Naive thymus-derived CD8-positive, alpha-beta T cell (primary cell): ENCODE results near the gene RNF224. TPM values are rescaled to one million over a fixed set of nuclear protein-coding genes. Genes with fewer than 3 reads are reported as not detected.

Experiments
- ATAC-seq, 2 donors: fragments of 150-1000 bp; cut with Tn5 transposase in 1 of 2; sonication (Bioruptor Pico), chemical (Tn5 transposase) in 1 of 2; 1 replicate in 1 of 2; 2 replicates in 1 of 2; pipeline ENCODE4 v1.10.0; 2021; ENCODE audit warnings: mild to moderate bottlenecking in 2 of 2, moderate library complexity in 2 of 2
- POLR2A ChIA-PET: fragments of 350-600 bp; sonication (Branson Sonifier 250); formaldehyde crosslinking; loops from one replicate; lab custom pipeline; 2021; ENCODE audit warnings: antibody characterized with exemption; lab: Charles Lee
- DNase-seq, 10 donors: peaks; one replicate each; pipeline versions ENCODE4 v3.0.0 to v3.0.0-alpha.2; 2020 to 2022
- H3K27ac Mint-ChIP-seq, 10 donors: one replicate each; pipeline ENCODE4 v1.8.0; 2020 to 2022; ENCODE audit warnings: mild to moderate bottlenecking in 10 of 10, mixed read lengths in 10 of 10, moderate library complexity in 4 of 10, inconsistent platforms in 1 of 10
- H3K27me3 Mint-ChIP-seq, 5 donors: one replicate each; pipeline ENCODE4 v1.8.0; 2021 to 2022; ENCODE audit warnings: mixed read lengths in 5 of 5
- H3K36me3 Mint-ChIP-seq, 3 donors: one replicate each; pipeline ENCODE4 v1.8.0; 2020 to 2022; ENCODE audit warnings: mixed read lengths in 3 of 3, mild to moderate bottlenecking in 2 of 3, inconsistent platforms in 1 of 3
- H3K4me1 Mint-ChIP-seq, 4 donors: one replicate each; pipeline ENCODE4 v1.8.0; 2021 to 2022; ENCODE audit warnings: mixed read lengths in 4 of 4
- H3K4me3 Mint-ChIP-seq, 10 donors: one replicate each; pipeline ENCODE4 v1.8.0; 2020 to 2022; ENCODE audit warnings: mild to moderate bottlenecking in 10 of 10, mixed read lengths in 10 of 10, moderate library complexity in 6 of 10, inconsistent platforms in 1 of 10
- H3K9me3 Mint-ChIP-seq, 9 donors: one replicate each; pipeline ENCODE4 v1.8.0; 2020 to 2022; ENCODE audit warnings: mixed read lengths in 9 of 9, mild to moderate bottlenecking in 3 of 9, inconsistent platforms in 1 of 9, moderate library complexity in 1 of 9
- polyA plus RNA-seq, 3 donors: library from polyadenylated mRNA; unstranded; fragments of 300-500 nt; fragmentation: Illumina TruSeq; gene quantifications; one replicate each; pipeline ENCODE4 v1.2.3, GENCODE V29; 2021
- total RNA-seq, 8 experiments: library from RNA in 2 of 8; stranded (reverse) in 2 of 8; gene quantifications; one replicate each; pipeline ENCODE4 v1.2.3 and lab custom pipeline; 2021 to 2026

The RNF224 gene
- total and polyA plus RNA-seq, 5 experiments from 2014 or later, result 0.21 TPM; not detected in 4

GRCh38 chr9:137275203-137275587, 47.9 kb downstream of the RNF224 start:
- H3K36me3 Mint-ChIP-seq, result peaks cover 0 to 17% (median 0%) of the 10 kb centered on the region in 3 donors
- H3K27ac Mint-ChIP-seq, result peak overlapping the region in 1 of 10 donors; percentile 37
- no peaks in the 10 kb centered on the region for H3K9me3 Mint-ChIP-seq
- peak overlapping the region in 3 of 10 donors; percentile 10 to 39 (median 18) for H3K4me3 Mint-ChIP-seq
- POLR2A ChIA-PET, result no interaction called here
- H3K27me3 Mint-ChIP-seq, result peaks cover 0 to 35% (median 14%) of the 10 kb centered on the region in 5 donors
- ATAC-seq (no peak), DNase-seq (no peak)
- peaks cover 18 to 34% (median 32%) of the 10 kb centered on the region in 4 donors for H3K4me1 Mint-ChIP-seq

GRCh38 chr9:137275588-137276472, 48.5 kb downstream of the RNF224 start:
- H3K4me1 Mint-ChIP-seq, result peaks cover 18 to 34% (median 31%) of the 10 kb centered on the region in 4 donors
- peak overlapping the region in 3 of 10 donors; percentile 7 to 39 (median 24) for H3K4me3 Mint-ChIP-seq
- ATAC-seq, result no peak
- H3K27me3 Mint-ChIP-seq, result peaks cover 0 to 35% (median 14%) of the 10 kb centered on the region in 5 donors
- no peaks in the 10 kb centered on the region for H3K9me3 Mint-ChIP-seq
- H3K36me3 Mint-ChIP-seq, result peaks cover 0 to 15% (median 0%) of the 10 kb centered on the region in 3 donors
- POLR2A ChIA-PET, result interaction anchor here (2.5 kb wide), 1 partner anchor 34 kb away, joined by 14 read pairs; the partner anchor contains the start of gene TUBB4B
- peak overlapping the region in 3 of 10 donors; percentile 37 to 60 (median 45) for H3K27ac Mint-ChIP-seq
- peak in 1 of 10 donors; percentile 62 for DNase-seq

GRCh38 chr9:137276473-137277328, 49.4 kb downstream of the RNF224 start:
- Mint-ChIP-seq H3K27ac (peak overlapping the region in 3 of 10 donors; percentile 14 to 76 (median 49)), H3K36me3 (peaks cover 0 to 12% (median 0%) of the 10 kb centered on the region in 3 donors), H3K9me3 (no peaks in the 10 kb centered on the region), H3K4me3 (peak overlapping the region in 9 of 10 donors; percentile 36 to 77 (median 55)), H3K27me3 (peaks cover 0 to 35% (median 14%) of the 10 kb centered on the region in 5 donors), H3K4me1 (peaks cover 14 to 27% (median 23%) of the 10 kb centered on the region in 4 donors)
- ATAC-seq (no peak), DNase-seq (no peak)
- POLR2A ChIA-PET, result interaction anchor here (1.3 to 2.5 kb wide), 2 partner anchors 23 to 35 kb away, joined by 3 to 14 read pairs; partner anchors contain the start of gene TUBB4B

GRCh38 chr9:137277329-137278041, 50.2 kb downstream of the RNF224 start, which contains the start of gene TOR4A:
TOR4A (plus strand) TSS chr9:137277726; CDS start chr9:137278690, 964 bp downstream.
- peaks cover 0 to 12% (median 0%) of the 10 kb centered on the region in 3 donors for H3K36me3 Mint-ChIP-seq
- H3K4me1 Mint-ChIP-seq, result peaks cover 14 to 27% (median 20%) of the 10 kb centered on the region in 4 donors
- H3K4me3 Mint-ChIP-seq, result peak within 1 kb of the TSS in 9 of 10 donors; percentile 36 to 78 (median 62)
- POLR2A ChIA-PET, result interaction anchor here (1.3 to 2.5 kb wide), 2 partner anchors 23 to 36 kb away, joined by 3 to 14 read pairs; partner anchors contain the start of gene TUBB4B
- H3K9me3 Mint-ChIP-seq, result no peaks in the 10 kb centered on the region
- peak in 1 of 10 donors; percentile 32 for DNase-seq
- peak; percentile 60 for ATAC-seq
- peaks cover under 1 to 40% (median 14%) of the 10 kb centered on the region in 5 donors for H3K27me3 Mint-ChIP-seq
- H3K27ac Mint-ChIP-seq, result peak within 1 kb of the TSS in 3 of 10 donors; percentile 14 to 76 (median 49)

GRCh38 chr9:137278061-137278701, 50.9 kb downstream of the RNF224 start:
- no peaks in the 10 kb centered on the region for H3K9me3 Mint-ChIP-seq
- no peak for DNase-seq
- no peak overlapping the region for H3K27ac Mint-ChIP-seq
- peak overlapping the region in 6 of 10 donors; percentile 30 to 78 (median 67) for H3K4me3 Mint-ChIP-seq
- POLR2A ChIA-PET, result interaction anchor here (1.3 to 2.5 kb wide), 2 partner anchors 24 to 37 kb away, joined by 3 to 14 read pairs; partner anchors contain the start of gene TUBB4B
- peaks cover 14 to 32% (median 20%) of the 10 kb centered on the region in 4 donors for H3K4me1 Mint-ChIP-seq
- peaks cover 1 to 45% (median 14%) of the 10 kb centered on the region in 5 donors for H3K27me3 Mint-ChIP-seq
- H3K36me3 Mint-ChIP-seq, result peaks cover 0 to 12% (median 0%) of the 10 kb centered on the region in 3 donors
- peak; percentile 20 to 38 for ATAC-seq

Other genes starting within 250 kb of the RNF224 start
Only the 30 nearest of the 32 such genes appear.
- 100 to 1,000 TPM; 129 to 137 TPM for gene PAXX, start 235.1 kb upstream of the RNF224 start, total RNA-seq
- 100 to 1,000 TPM; 104 to 119 (median 112) TPM for gene PAXX, start 235.1 kb upstream of the RNF224 start, polyA plus RNA-seq
- 10 to 100 TPM; 11.1 to 13.5 TPM for gene CLIC3, start 230.9 kb upstream of the RNF224 start, total RNA-seq
- 10 to 100 TPM in 2 of 3 donors, 1 to 10 TPM in 1; 7.0 to 30.2 (median 16.9) TPM for gene CLIC3, start 230.9 kb upstream of the RNF224 start, polyA plus RNA-seq
- gene ABCA2, start 199.3 kb upstream of the RNF224 start, total RNA-seq, result 10 to 100 TPM; 37.0 to 41.5 TPM
- 1 to 10 TPM; 3.9 to 9.4 (median 4.7) TPM for gene ABCA2, start 199.3 kb upstream of the RNF224 start, polyA plus RNA-seq
- under 1 TPM in 1 of 2 experiments, not detected in 1; 0.13 TPM for gene FUT7, start 195.4 kb upstream of the RNF224 start, total RNA-seq
- 1 to 10 TPM; 1.2 to 1.6 (median 1.6) TPM for gene FUT7, start 195.4 kb upstream of the RNF224 start, polyA plus RNA-seq
- 1 to 10 TPM; 2.8 to 4.3 TPM for gene NPDC1, start 181.3 kb upstream of the RNF224 start, total RNA-seq
- 1 to 10 TPM; 2.1 to 9.3 (median 4.2) TPM for gene NPDC1, start 181.3 kb upstream of the RNF224 start, polyA plus RNA-seq
- not detected for gene ENTPD2, start 173.4 kb upstream of the RNF224 start, total RNA-seq
- not detected for gene ENTPD2, start 173.4 kb upstream of the RNF224 start, polyA plus RNA-seq
- under 1 TPM; 0.27 to 0.44 TPM for gene SAPCD2, start 156.9 kb upstream of the RNF224 start, total RNA-seq
- under 1 TPM in 2 of 3 donors, not detected in 1; 0.23 to 0.27 TPM for gene SAPCD2, start 156.9 kb upstream of the RNF224 start, polyA plus RNA-seq
- gene UAP1L1, start 150.0 kb upstream of the RNF224 start, total RNA-seq, result 10 to 100 TPM; 25.2 to 28.7 TPM
- 1 to 10 TPM; 2.3 to 7.8 (median 2.8) TPM for gene UAP1L1, start 150.0 kb upstream of the RNF224 start, polyA plus RNA-seq
- gene MAN1B1, start 140.5 kb upstream of the RNF224 start, total RNA-seq, result 10 to 100 TPM; 66.9 to 73.2 TPM
- gene MAN1B1, start 140.5 kb upstream of the RNF224 start, polyA plus RNA-seq, result 10 to 100 TPM; 30.6 to 46.6 (median 38.3) TPM
- gene DPP7, start 112.8 kb upstream of the RNF224 start, total RNA-seq, result 100 to 1,000 TPM; 278 to 298 TPM
- gene DPP7, start 112.8 kb upstream of the RNF224 start, polyA plus RNA-seq, result 100 to 1,000 TPM in 2 of 3 donors, 10 to 100 TPM in 1; 98.7 to 126 (median 121) TPM
- not detected for gene GRIN1, start 88.3 kb upstream of the RNF224 start, total RNA-seq
- not detected for gene GRIN1, start 88.3 kb upstream of the RNF224 start, polyA plus RNA-seq
- not detected for gene LRRC26, start 57.5 kb upstream of the RNF224 start, total RNA-seq
- gene LRRC26, start 57.5 kb upstream of the RNF224 start, polyA plus RNA-seq, result not detected
- not detected for gene TMEM210, start 55.4 kb upstream of the RNF224 start, total RNA-seq
- not detected for gene TMEM210, start 55.4 kb upstream of the RNF224 start, polyA plus RNA-seq
- gene ANAPC2, start 38.9 kb upstream of the RNF224 start, total RNA-seq, result 100 to 1,000 TPM; 143 to 146 TPM
- gene ANAPC2, start 38.9 kb upstream of the RNF224 start, polyA plus RNA-seq, result 1 to 10 TPM; 3.4 to 5.9 (median 4.3) TPM
- gene SSNA1, start 38.8 kb upstream of the RNF224 start, total RNA-seq, result 10 to 100 TPM; 39.2 to 43.4 TPM
- gene SSNA1, start 38.8 kb upstream of the RNF224 start, polyA plus RNA-seq, result 100 to 1,000 TPM in 2 of 3 donors, 10 to 100 TPM in 1; 97.8 to 123 (median 119) TPM
- 10 to 100 TPM; 10.1 TPM for gene TPRN, start 26.8 kb upstream of the RNF224 start, total RNA-seq
- gene TPRN, start 26.8 kb upstream of the RNF224 start, polyA plus RNA-seq, result under 1 TPM; 0.15 to 0.42 (median 0.39) TPM
- gene TMEM203, start 21.9 kb upstream of the RNF224 start, total RNA-seq, result 10 to 100 TPM; 42.7 to 43.0 TPM
- 100 to 1,000 TPM; 128 to 163 (median 155) TPM for gene TMEM203, start 21.9 kb upstream of the RNF224 start, polyA plus RNA-seq
- 10 to 100 TPM; 35.0 to 39.8 TPM for gene NDOR1, start 21.8 kb upstream of the RNF224 start, total RNA-seq
- 1 to 10 TPM; 2.4 to 9.5 (median 5.7) TPM for gene NDOR1, start 21.8 kb upstream of the RNF224 start, polyA plus RNA-seq
- 1 to 10 TPM in 1 of 2 experiments, under 1 TPM in 1; 0.91 to 1.7 TPM for gene RNF208, start 5.3 kb upstream of the RNF224 start, total RNA-seq
- gene RNF208, start 5.3 kb upstream of the RNF224 start, polyA plus RNA-seq, result not detected
- under 1 TPM; 0.30 to 0.47 TPM for gene CYSRT1, start 2.3 kb upstream of the RNF224 start, total RNA-seq
- gene CYSRT1, start 2.3 kb upstream of the RNF224 start, polyA plus RNA-seq, result not detected
- gene SLC34A3, start 3.4 kb downstream of the RNF224 start, total RNA-seq, result not detected
- not detected for gene SLC34A3, start 3.4 kb downstream of the RNF224 start, polyA plus RNA-seq
- 10 to 100 TPM; 60.2 TPM for gene TUBB4B, start 13.8 kb downstream of the RNF224 start, total RNA-seq
- 10 to 100 TPM; 10.8 to 23.4 (median 22.5) TPM for gene TUBB4B, start 13.8 kb downstream of the RNF224 start, polyA plus RNA-seq
- not detected for gene STPG3, start 23.8 kb downstream of the RNF224 start, total RNA-seq
- gene STPG3, start 23.8 kb downstream of the RNF224 start, polyA plus RNA-seq, result not detected
- 10 to 100 TPM; 42.4 to 45.9 TPM for gene NELFB, start 27.8 kb downstream of the RNF224 start, total RNA-seq
- 10 to 100 TPM; 20.4 to 29.7 (median 25.0) TPM for gene NELFB, start 27.8 kb downstream of the RNF224 start, polyA plus RNA-seq
- gene TOR4A, start 50.2 kb downstream of the RNF224 start, total RNA-seq, result 1 to 10 TPM in 1 of 2 experiments, under 1 TPM in 1; 0.91 to 1.4 TPM
- gene TOR4A, start 50.2 kb downstream of the RNF224 start, polyA plus RNA-seq, result under 1 TPM in 2 of 3 donors, not detected in 1; 0.12 to 0.15 TPM
- 1 to 10 TPM; 2.4 to 2.5 TPM for gene NRARP, start 74.8 kb downstream of the RNF224 start, total RNA-seq
- not detected for gene NRARP, start 74.8 kb downstream of the RNF224 start, polyA plus RNA-seq
- 10 to 100 TPM; 26.4 to 28.3 TPM for gene EXD3, start 195.7 kb downstream of the RNF224 start, total RNA-seq
- 1 to 10 TPM; 2.6 to 4.3 (median 3.9) TPM for gene EXD3, start 195.7 kb downstream of the RNF224 start, polyA plus RNA-seq
- 1 to 10 TPM; 4.1 to 4.5 TPM for gene NOXA1, start 195.9 kb downstream of the RNF224 start, total RNA-seq
- 1 to 10 TPM in 2 of 3 donors, under 1 TPM in 1; 0.75 to 1.1 (median 1.1) TPM for gene NOXA1, start 195.9 kb downstream of the RNF224 start, polyA plus RNA-seq
- not detected for gene ENTPD8, start 213.9 kb downstream of the RNF224 start, total RNA-seq
- not detected for gene ENTPD8, start 213.9 kb downstream of the RNF224 start, polyA plus RNA-seq
- 10 to 100 TPM; 19.1 to 19.3 TPM for gene NSMF, start 231.8 kb downstream of the RNF224 start, total RNA-seq
- 10 to 100 TPM in 1 of 3 donors, 1 to 10 TPM in 2; 7.7 to 14.7 (median 8.2) TPM for gene NSMF, start 231.8 kb downstream of the RNF224 start, polyA plus RNA-seq